GM19240 (cell line): ENCODE data around the gene CD3E.
A peak's percentile ranks its signal among the peaks of the same experiment; 100 is the strongest.

ENCODE experiments used
- DNase-seq: peaks from one replicate; pipeline ENCODE4 v3.0.0; 2011; ENCODE audit warnings: low spot score; ENCODE audit not compliant: insufficient read length

Gene CD3E

GRCh38 chr11:118322721-118323120, 18.2 kb downstream of the CD3E start:
- DNase-seq, result no peak

GRCh38 chr11:118325283-118325682, 20.8 kb downstream of the CD3E start:
- DNase-seq, result no peak

- DNase-seq, result no peak
Measured at GRCh38 chr11:118328745-118329144, 24.2 kb downstream of the CD3E start.

- no peak for DNase-seq
Measured at GRCh38 chr11:118334745-118335144, 30.2 kb downstream of the CD3E start.

- peak; percentile 20 for DNase-seq
Measured at GRCh38 chr11:118338637-118339061, 34.1 kb downstream of the CD3E start.

GRCh38 chr11:118339281-118339961, 34.9 kb downstream of the CD3E start:
- no peak for DNase-seq

GRCh38 chr11:118340449-118340848, 35.9 kb downstream of the CD3E start:
- no peak for DNase-seq

GRCh38 chr11:118341261-118341660, 36.7 kb downstream of the CD3E start:
- no peak for DNase-seq

GRCh38 chr11:118341815-118342489, 37.4 kb downstream of the CD3E start:
- DNase-seq, result no peak

GRCh38 chr11:118342503-118343161, 38.1 kb downstream of the CD3E start, which contains the start of gene CD3D:
TSS of gene CD3D (minus strand) at chr11:118342705. CDS start at chr11:118342607, 98 bp downstream.
- DNase-seq, result no peak

- no peak for DNase-seq
Measured at GRCh38 chr11:118343248-118343647, 38.7 kb downstream of the CD3E start.

- DNase-seq, result no peak
Measured at GRCh38 chr11:118343981-118344515, 39.5 kb downstream of the CD3E start, which contains the start of gene CD3G. TSS of gene CD3G (plus strand) at chr11:118344344. CDS start at chr11:118344424, 80 bp downstream.

- no peak for DNase-seq
Measured at GRCh38 chr11:118349475-118349874, 44.9 kb downstream of the CD3E start.

- no peak for DNase-seq
Measured at GRCh38 chr11:118353084-118353710, 48.7 kb downstream of the CD3E start.

GRCh38 chr11:118358071-118358470, 53.5 kb downstream of the CD3E start:
- no peak for DNase-seq

- DNase-seq, result peak; percentile 73
Measured at GRCh38 chr11:118359295-118359958, 54.9 kb downstream of the CD3E start, which contains the start of gene UBE4A. TSS of gene UBE4A (plus strand) at chr11:118359600. CDS start at chr11:118365081, 5,481 bp downstream.

GRCh38 chr11:118364956-118365615, 60.6 kb downstream of the CD3E start:
- DNase-seq, result no peak
